Cardiac fibroblast (primary cell): ENCODE data around the gene SLC46A1.

ENCODE experiments used
- DNase-seq, 2 donors: peaks; one replicate each; pipeline versions ENCODE4 v3.0.0 to v3.0.0-alpha.2; 2010; ENCODE audit warnings: low read depth in 2 of 2
- H3K4me3 ChIP-seq, 2 donors: replicated peaks in 1 of 2; 1 replicate in 1 of 2; 2 replicates in 1 of 2; pipeline ENCODE4 v1.5.1; 2011; ENCODE audit warnings: low read depth in 2 of 2, low read length in 2 of 2, mild to moderate bottlenecking in 2 of 2, moderate library complexity in 1 of 2
- CTCF ChIP-seq: IDR thresholded peaks from one replicate; pipeline ENCODE4 v1.5.1; 2011; ENCODE audit warnings: low read depth, mild to moderate bottlenecking, low read length, inconsistent platforms

The SLC46A1 gene

GRCh38 chr17:28367641-28368305, 38.2 kb downstream of the SLC46A1 start:
- no peak for TF ChIP-seq CTCF
- H3K4me3 ChIP-seq = no peak overlapping the region
- no peak for DNase-seq

GRCh38 chr17:28366605-28367004, 39.4 kb downstream of the SLC46A1 start:
- no peak overlapping the region for H3K4me3 ChIP-seq
- DNase-seq = no peak
- TF ChIP-seq CTCF = no peak

- H3K4me3 ChIP-seq = no peak overlapping the region
- DNase-seq = no peak
- no peak for TF ChIP-seq CTCF
Observed at GRCh38 chr17:28365487-28365886, 40.5 kb downstream of the SLC46A1 start.

GRCh38 chr17:28364665-28365363, 41.2 kb downstream of the SLC46A1 start, which contains the start of gene SEBOX:
SEBOX (minus strand) TSS chr17:28365199; CDS start chr17:28365151, 48 bp downstream.
- H3K4me3 ChIP-seq = no peak within 1 kb of the TSS
- TF ChIP-seq CTCF = no peak
- no peak for DNase-seq

- H3K4me3 ChIP-seq = no peak overlapping the region
- TF ChIP-seq CTCF = no peak
- no peak for DNase-seq
Observed at GRCh38 chr17:28363776-28364650, 42.0 kb downstream of the SLC46A1 start.

- no peak for TF ChIP-seq CTCF
- H3K4me3 ChIP-seq = no peak overlapping the region
- DNase-seq = no peak
Observed at GRCh38 chr17:28363186-28363585, 42.8 kb downstream of the SLC46A1 start.
